ENCODE measurements around the gene FLRT1.

The FLRT1 gene

GRCh38 chr11:64081745-64082442, 46.2 kb downstream of the FLRT1 start:
- no peaks in the 10 kb centered on the region for H3K36me3 ChIP-seq (ENCODE audit: control insufficient read depth, insufficient read depth, low read length)
- H3K9me3 ChIP-seq (ENCODE audit: control insufficient read depth, insufficient read depth, low read length), result no peaks in the 10 kb centered on the region
- H3K27ac ChIP-seq (ENCODE audit: low read depth, low read length), result no peak overlapping the region
- no peaks in the 10 kb centered on the region for H3K4me1 ChIP-seq (ENCODE audit: control insufficient read depth, insufficient read depth, low read length)
- H3K4me3 ChIP-seq (ENCODE audit: low read depth, low read length), result no peak overlapping the region
- no peak overlapping the region for H3K9ac ChIP-seq (ENCODE audit: low read depth, low read length)
- peaks cover 46% of the 10 kb centered on the region for H3K27me3 ChIP-seq (ENCODE audit: control insufficient read depth, insufficient read depth, low read length)

GRCh38 chr11:64083398-64084080, 47.8 kb downstream of the FLRT1 start:
- H3K27me3 ChIP-seq (ENCODE audit: control insufficient read depth, insufficient read depth, low read length), result peaks cover 38% of the 10 kb centered on the region
- no peak overlapping the region for H3K9ac ChIP-seq (ENCODE audit: low read depth, low read length)
- H3K27ac ChIP-seq (ENCODE audit: low read depth, low read length), result no peak overlapping the region
- H3K9me3 ChIP-seq (ENCODE audit: control insufficient read depth, insufficient read depth, low read length), result no peaks in the 10 kb centered on the region
- no peak overlapping the region for H3K4me3 ChIP-seq (ENCODE audit: low read depth, low read length)
- no peaks in the 10 kb centered on the region for H3K36me3 ChIP-seq (ENCODE audit: control insufficient read depth, insufficient read depth, low read length)
- no peaks in the 10 kb centered on the region; the same call in 1 of the 2 replicates for H3K4me1 ChIP-seq (ENCODE audit: control insufficient read depth, insufficient read depth, low read length)

- Histone ChIP-seq H3K27me3 (ENCODE audit: control insufficient read depth, insufficient read depth, low read length) (peaks cover 37% of the 10 kb centered on the region), H3K4me1 (ENCODE audit: control insufficient read depth, insufficient read depth, low read length) (no peaks in the 10 kb centered on the region; the same call in 1 of the 2 replicates), H3K9me3 (ENCODE audit: control insufficient read depth, insufficient read depth, low read length) (no peaks in the 10 kb centered on the region), H3K4me3 (ENCODE audit: low read depth, low read length) (no peak overlapping the region), H3K9ac (ENCODE audit: low read depth, low read length) (no peak overlapping the region), H3K27ac (ENCODE audit: low read depth, low read length) (no peak overlapping the region), H3K36me3 (ENCODE audit: control insufficient read depth, insufficient read depth, low read length) (no peaks in the 10 kb centered on the region)
Observed at GRCh38 chr11:64084146-64084950, 48.6 kb downstream of the FLRT1 start.

- Histone ChIP-seq H3K27ac (ENCODE audit: low read depth, low read length) (no peak overlapping the region), H3K4me3 (ENCODE audit: low read depth, low read length) (no peak overlapping the region), H3K9me3 (ENCODE audit: control insufficient read depth, insufficient read depth, low read length) (no peaks in the 10 kb centered on the region), H3K36me3 (ENCODE audit: control insufficient read depth, insufficient read depth, low read length) (no peaks in the 10 kb centered on the region), H3K27me3 (ENCODE audit: control insufficient read depth, insufficient read depth, low read length) (peaks cover 31% of the 10 kb centered on the region), H3K4me1 (ENCODE audit: control insufficient read depth, insufficient read depth, low read length) (peaks cover 5% of the 10 kb centered on the region; the same call in 1 of the 2 replicates), H3K9ac (ENCODE audit: low read depth, low read length) (no peak overlapping the region)
Observed at GRCh38 chr11:64084951-64085710, 49.4 kb downstream of the FLRT1 start.

All from HUES48 (cell line).